K562 (cell line): ENCODE data around the gene CHI3L1. TPM values are rescaled to one million over a fixed set of nuclear protein-coding genes. Genes with fewer than 3 reads are reported as not detected.

Experiments
- ATAC-seq: fragments of 200-7000 bp; cut with Tn5 transposase; 3 replicates; pipeline ENCODE4 v1.9.1; 2020; ENCODE audit warnings: moderate library complexity
- BruUV-seq: library from RNA; stranded (reverse); fragments of 400-500 nt; replicated peaks from 2 replicates; lab custom pipeline; 2021; lab: Mats Ljungman, UMichigan
- CTCF ChIA-PET: fragments of 300-600 bp; formaldehyde crosslinking; extraction: SDS; loops from one replicate; lab custom pipeline; 2021; ENCODE audit warnings: low intra/inter-chr PET ratio; lab: Yijun Ruan, JAX
- POLR2A ChIA-PET: fragments of 300-600, 350-650 bp; sonication (Branson Sonifier 250); formaldehyde crosslinking; extraction: SDS; loops from one replicate; lab custom pipeline; 2021; ENCODE audit warnings: antibody characterized with exemption, inconsistent platforms; lab: Yijun Ruan, JAX
- DNase-seq, 4 experiments: peaks; one replicate each; pipeline versions ENCODE4 v3.0.0 to v3.0.0-alpha.2; 2011 to 2018; ENCODE audit warnings: low spot score in 3 of 4, mixed read lengths in 3 of 4; ENCODE audit errors: extremely low read depth in 1 of 4
- FAIRE-seq: peaks from 2 replicates; lab custom pipeline; 2011; peaks lifted over from hg19 to GRCh38; lab: Jason Lieb, UNC
- H2AFZ ChIP-seq: 2 replicates; pipeline ENCODE4 v1.6.0; 2011; ENCODE audit warnings: low read depth, low read length, control low read depth, inconsistent platforms
- H3K27ac ChIP-seq: fragments of 200-600 bp; 3 replicates; pipeline ENCODE4 v1.8.0; 2011; ENCODE audit warnings: low read depth, mild to moderate bottlenecking, control low read depth, inconsistent platforms, low read length, moderate library complexity, mixed read lengths; ENCODE audit errors: extremely low read depth
- H3K27me3 ChIP-seq, 2 experiments: fragments of 300-600 bp in 1 of 2; 2 replicates in 1 of 2; 3 replicates in 1 of 2; pipeline versions ENCODE4 v1.6.0 to v1.8.0; 2011; ENCODE audit warnings: inconsistent platforms in 2 of 2, low read length in 2 of 2, mild to moderate bottlenecking in 1 of 2, mixed read lengths in 1 of 2, moderate library complexity in 1 of 2; ENCODE audit not compliant: control insufficient read depth in 2 of 2, insufficient read depth in 2 of 2
- H3K36me3 ChIP-seq: fragments of 300-600 bp; 3 replicates; pipeline ENCODE4 v1.8.0; 2011; ENCODE audit warnings: mild to moderate bottlenecking, low read length, inconsistent platforms; ENCODE audit not compliant: control insufficient read depth, insufficient read depth
- H3K4me1 ChIP-seq, 2 experiments: fragments of 200-600 bp in 1 of 2; replicated peaks in 1 of 2; 2 replicates in 1 of 2; 3 replicates in 1 of 2; pipeline versions ENCODE4 v1.5.1 to v1.8.0; 2011; ENCODE audit warnings: inconsistent platforms in 2 of 2, low read length in 2 of 2, mild to moderate bottlenecking in 1 of 2, mixed read lengths in 1 of 2, moderate library complexity in 1 of 2; ENCODE audit not compliant: control insufficient read depth in 2 of 2, insufficient read depth in 2 of 2
- H3K4me2 ChIP-seq: 2 replicates; pipeline ENCODE4 v1.6.1; 2011; ENCODE audit warnings: low read length, control low read depth, inconsistent platforms, mixed read lengths; ENCODE audit not compliant: insufficient read depth
- H3K4me3 ChIP-seq: fragments of 200-600 bp; sonication (generic), shearing (Covaris generic); 2 replicates; pipeline ENCODE4 v1.5.1; 2016; ENCODE audit warnings: control low read depth, inconsistent platforms
- H3K79me2 ChIP-seq: fragments of 200-600 bp; 3 replicates; pipeline ENCODE4 v1.8.0; 2011; ENCODE audit warnings: low read length, inconsistent platforms; ENCODE audit not compliant: control insufficient read depth, insufficient read depth
- H3K9ac ChIP-seq, 2 experiments: 2 replicates each; pipeline versions ENCODE4 v1.6.0 to v1.6.1; 2011; ENCODE audit warnings: low read depth in 2 of 2, low read length in 2 of 2, control low read depth in 1 of 2, inconsistent platforms in 1 of 2, mild to moderate bottlenecking in 1 of 2, mixed read lengths in 1 of 2; ENCODE audit not compliant: insufficient read depth in 1 of 2
- H3K9me1 ChIP-seq: one replicate; pipeline ENCODE4 v1.6.0; 2011; ENCODE audit warnings: inconsistent platforms, mild to moderate bottlenecking, low read length, moderate library complexity; ENCODE audit not compliant: control insufficient read depth, insufficient read depth
- H3K9me3 ChIP-seq: replicated peaks from 2 replicates; pipeline ENCODE4 v1.5.1; 2011; ENCODE audit warnings: low read depth, low read length, inconsistent platforms; ENCODE audit not compliant: control insufficient read depth, insufficient read depth
- H4K20me1 ChIP-seq: replicated peaks from 2 replicates; pipeline ENCODE4 v1.6.1; 2011; ENCODE audit warnings: low read length, inconsistent platforms, mixed read lengths; ENCODE audit not compliant: control insufficient read depth, insufficient read depth
- ARID3B ChIP-seq: fragments of 250-450 bp; sonication (Bioruptor Pico); IDR thresholded peaks from 2 replicates; pipeline ENCODE4 v1.4.0; 2020; ENCODE audit warnings: borderline replicate concordance
- DIDO1 ChIP-seq: fragments of 450-650 bp; IDR thresholded peaks from 2 replicates; pipeline ENCODE4 v1.6.1; 2016; ENCODE audit warnings: low read depth, missing biosample characterization, missing genetic modification characterization
- FOXO4 ChIP-seq: fragments of 450-650 bp; formaldehyde crosslinking; IDR thresholded peaks from 2 replicates; pipeline ENCODE4 v1.4.0; 2020; ENCODE audit warnings: mild to moderate bottlenecking, moderate library complexity
- HNRNPLL ChIP-seq: fragments of 200-400 bp; formaldehyde crosslinking; IDR thresholded peaks from 2 replicates; pipeline ENCODE4 v1.6.1; 2017; ENCODE audit warnings: low read length, low read depth, mild to moderate bottlenecking; ENCODE audit not compliant: poor library complexity, severe bottlenecking
- MIER1 ChIP-seq: fragments of 450-650 bp; IDR thresholded peaks from 2 replicates; pipeline ENCODE4 v1.6.1; 2016; ENCODE audit warnings: antibody characterized with exemption, mild to moderate bottlenecking, low read depth
- NFE2 ChIP-seq: IDR thresholded peaks from 2 replicates; pipeline ENCODE4 v1.6.1; 2014; ENCODE audit warnings: antibody characterized with exemption, low read depth
- RCOR1 ChIP-seq, 2 experiments: IDR thresholded peaks; 2 replicates each; pipeline ENCODE4 v1.6.1; 2012; ENCODE audit warnings: low read depth in 2 of 2, low read length in 2 of 2, borderline replicate concordance in 1 of 2, improper control_type of control experiment in 1 of 2
- ZNF655 ChIP-seq: fragments of 250-450 bp; sonication (Bioruptor Pico); IDR thresholded peaks from 2 replicates; pipeline ENCODE4 v1.5.0; 2021
- WGBS: fragments of 100-300 bp; shearing (Covaris generic); methylation state at CpG from one replicate; pipeline ENCODE4 v1.1.6; 2016; ENCODE audit warnings: low coverage, mixed read lengths; ENCODE audit not compliant: insufficient coverage; ENCODE audit errors: missing lambda C conversion rate; 5-methylcytosine and 5-hydroxymethylcytosine counted together
- in situ Hi-C: fragments of 300-500 bp; cut with MboI; formaldehyde crosslinking; loops from 4 replicates; pipeline ENCODE4 v1.15.0; 2018; ENCODE audit warnings: inconsistent platforms, mixed read lengths
- intact Hi-C: fragments of 100-400 bp; cut with micrococcal nuclease; formaldehyde crosslinking; loops from 2 replicates; pipeline ENCODE4 v1.14.2; 2022
- polyA plus RNA-seq, 8 experiments: library from polyadenylated mRNA; depleted of rRNA in 4 of 8; stranded (reverse) in 5 of 8; unstranded in 3 of 8; fragments of >200 nt; fragmentation: Nextera tagmentation in 2 of 8; fragmentation: Illumina TruSeq in 1 of 8; extraction: Ambion mirVana in 2 of 8; extraction: Trizol in 1 of 8; gene quantifications; 2 replicates each; pipeline versions ENCODE4 v1.2.1 to v1.2.3, GENCODE V29; 2011 to 2014; ENCODE audit warnings: inconsistent platforms in 1 of 8, missing spikeins in 1 of 8
- total RNA-seq, 7 experiments: library from RNA; depleted of rRNA in 6 of 7; stranded (reverse); fragments of >200 nt in 6 of 7; fragmentation: Illumina TruSeq in 2 of 7; extraction: Trizol in 2 of 7; gene quantifications; 2 replicates each; pipeline versions ENCODE4 v1.2.1 to v1.2.3, GENCODE V29; 2011 to 2021; ENCODE audit warnings: low replicate concordance in 1 of 7

The CHI3L1 gene
- total and polyA plus RNA-seq, 9 of the 15 experiments (the other 6 are each of a cell fraction or from before 2014, with no cell fraction given) = not detected

GRCh38 chr1:203207751-203208150 is 21.2 kb upstream of the CHI3L1 start (continued):
- TF ChIP-seq NFE2 (no peak), ZNF655 (CRISPR knock-in tag) (no peak), MIER1 (no peak)

- H3K36me3 ChIP-seq = no peaks in the 10 kb centered on the region
- H3K4me2 ChIP-seq = no peak overlapping the region
- no peak overlapping the region for H3K27ac ChIP-seq
- no peak overlapping the region for H3K4me3 ChIP-seq
- no peak overlapping the region for H3K9ac ChIP-seq
- ChIA-PET CTCF (no interaction called here), POLR2A (interaction anchor here (0.5 to 1.3 kb wide), 5 partner anchors 9 to 495 kb away, joined by 3 to 4 read pairs (median 3); no protein-coding TSS in a partner anchor)
- intact Hi-C loops = no loop called here
- no peaks in the 10 kb centered on the region for H3K9me1 ChIP-seq
- no peak for ATAC-seq
- FAIRE-seq = no peak
- no peak for DNase-seq
- TF ChIP-seq HNRNPLL = no peak
- TF ChIP-seq FOXO4 (CRISPR knock-in tag) = no peak
- TF ChIP-seq ARID3B (CRISPR knock-in tag) = no peak
- TF ChIP-seq RCOR1 (IDR thresholded peaks at IDR 0.05; ENCODE audit: borderline replicate concordance in 1 of 2, low read depth in 2 of 2, low read length in 2 of 2) = no peak
- no peak for TF ChIP-seq DIDO1 (tag)
- in situ Hi-C loops = no loop called here
- 1% methylated on average over 5 of the region's 5 CpGs for WGBS
- H3K4me1 ChIP-seq = no peaks in the 10 kb centered on the region
- no peaks in the 10 kb centered on the region for H3K9me3 ChIP-seq
- H4K20me1 ChIP-seq = no peaks in the 10 kb centered on the region
- no TSS peak for BruUV-seq
- H3K79me2 ChIP-seq = no peaks in the 10 kb centered on the region
- peaks cover 21 to 41% of the 10 kb centered on the region in 2 experiments; a peak in 4 of 5 replicates for H3K27me3 ChIP-seq
- no peak overlapping the region for H2AFZ ChIP-seq
Observed at GRCh38 chr1:203206129-203206687, 19.7 kb upstream of the CHI3L1 start.
